Adipocyte (in vitro differentiated cells): ENCODE measurements around the gene RAB17.

Experiments used
- DNase-seq: peaks from one replicate; pipeline ENCODE4 v3.0.0-alpha.2; 2015; ENCODE audit warnings: low read depth
- H3K27me3 ChIP-seq: replicated peaks from 2 replicates; pipeline ENCODE4 v1.7.0; 2013; ENCODE audit warnings: mild to moderate bottlenecking, low read length, moderate library complexity; ENCODE audit not compliant: control insufficient read depth, insufficient read depth
- H3K36me3 ChIP-seq: 2 replicates; pipeline ENCODE4 v1.7.0; 2013; ENCODE audit warnings: low read length, mild to moderate bottlenecking, moderate library complexity; ENCODE audit not compliant: control insufficient read depth, insufficient read depth, severe bottlenecking
- H3K4me1 ChIP-seq: 2 replicates; pipeline ENCODE4 v1.7.0; 2013; ENCODE audit warnings: mild to moderate bottlenecking, low read length, moderate library complexity; ENCODE audit not compliant: control insufficient read depth, insufficient read depth
- H3K4me3 ChIP-seq: 2 replicates; pipeline ENCODE4 v1.7.0; 2013; ENCODE audit warnings: mild to moderate bottlenecking, low read length, moderate library complexity
- H3K9ac ChIP-seq: 2 replicates; pipeline ENCODE4 v1.7.0; 2013; ENCODE audit warnings: mild to moderate bottlenecking, low read length, moderate library complexity
- H3K9me3 ChIP-seq: 2 replicates; pipeline ENCODE4 v1.7.0; 2013; ENCODE audit warnings: mild to moderate bottlenecking, low read length, moderate library complexity; ENCODE audit not compliant: control insufficient read depth

The RAB17 gene

GRCh38 chr2:237590272-237591140 is at the start of gene RAB17:
TSS of gene RAB17 (minus strand) at chr2:237590734. CDS start at chr2:237586154, 4,580 bp downstream.
- Histone ChIP-seq H3K9ac (no peak within 1 kb of the TSS), H3K4me3 (no peak within 1 kb of the TSS), H3K27me3 (no peaks in the 10 kb centered on the region), H3K36me3 (no peaks in the 10 kb centered on the region), H3K9me3 (no peaks in the 10 kb centered on the region), H3K4me1 (no peaks in the 10 kb centered on the region)
- DNase-seq: peak; percentile 47

- Histone ChIP-seq H3K9ac (no peak overlapping the region), H3K36me3 (peaks cover 9% of the 10 kb centered on the region), H3K27me3 (no peaks in the 10 kb centered on the region), H3K4me3 (no peak overlapping the region), H3K9me3 (peaks cover 3% of the 10 kb centered on the region), H3K4me1 (peaks cover 3% of the 10 kb centered on the region)
- no peak for DNase-seq
These were observed 49.3 kb upstream of the RAB17 start for GRCh38 chr2:237639836-237640220.

GRCh38 chr2:237639052-237639835 is 48.7 kb upstream of the RAB17 start:
- H3K9ac ChIP-seq: no peak overlapping the region
- no peak overlapping the region for H3K4me3 ChIP-seq
- no peak for DNase-seq
- no peaks in the 10 kb centered on the region for H3K27me3 ChIP-seq
- H3K4me1 ChIP-seq: peaks cover 3% of the 10 kb centered on the region
- H3K9me3 ChIP-seq: peaks cover 9% of the 10 kb centered on the region
- H3K36me3 ChIP-seq: peaks cover 7% of the 10 kb centered on the region

GRCh38 chr2:237638176-237638575 is 47.6 kb upstream of the RAB17 start:
- Histone ChIP-seq H3K9me3 (peaks cover 9% of the 10 kb centered on the region), H3K36me3 (peaks cover 9% of the 10 kb centered on the region), H3K27me3 (no peaks in the 10 kb centered on the region), H3K4me1 (peaks cover 3% of the 10 kb centered on the region), H3K9ac (no peak overlapping the region), H3K4me3 (no peak overlapping the region)
- no peak for DNase-seq

GRCh38 chr2:237637429-237638135 is 47.0 kb upstream of the RAB17 start:
- no peak for DNase-seq
- H3K9me3 ChIP-seq: peaks cover 9% of the 10 kb centered on the region
- no peak overlapping the region for H3K4me3 ChIP-seq
- peaks cover 9% of the 10 kb centered on the region for H3K36me3 ChIP-seq
- no peak overlapping the region for H3K9ac ChIP-seq
- no peaks in the 10 kb centered on the region for H3K27me3 ChIP-seq
- peaks cover 3% of the 10 kb centered on the region for H3K4me1 ChIP-seq

GRCh38 chr2:237636578-237636977 is 46.0 kb upstream of the RAB17 start:
- Histone ChIP-seq H3K9me3 (peaks cover 9% of the 10 kb centered on the region), H3K4me3 (no peak overlapping the region)

GRCh38 chr2:237633061-237633561 is 42.6 kb upstream of the RAB17 start:
- no peak for DNase-seq
- H3K4me1 ChIP-seq: peaks cover 10% of the 10 kb centered on the region
- peaks cover 9% of the 10 kb centered on the region for H3K9me3 ChIP-seq
- H3K4me3 ChIP-seq: no peak overlapping the region
- H3K27me3 ChIP-seq: no peaks in the 10 kb centered on the region
- peaks cover 14% of the 10 kb centered on the region for H3K36me3 ChIP-seq
- no peak overlapping the region for H3K9ac ChIP-seq

More at GRCh38 chr2:237636578-237636977, 46.0 kb upstream of the RAB17 start:
- DNase-seq: no peak
- Histone ChIP-seq H3K4me1 (peaks cover 3% of the 10 kb centered on the region), H3K27me3 (no peaks in the 10 kb centered on the region), H3K9ac (no peak overlapping the region), H3K36me3 (peaks cover 16% of the 10 kb centered on the region)

GRCh38 chr2:237631801-237632585 is 41.5 kb upstream of the RAB17 start:
- H3K9me3 ChIP-seq: peaks cover 9% of the 10 kb centered on the region
- DNase-seq: no peak
- H3K27me3 ChIP-seq: no peaks in the 10 kb centered on the region
- peaks cover 12% of the 10 kb centered on the region for H3K4me1 ChIP-seq
- no peak overlapping the region for H3K9ac ChIP-seq
- no peak overlapping the region for H3K4me3 ChIP-seq
- H3K36me3 ChIP-seq: peaks cover 14% of the 10 kb centered on the region

- Histone ChIP-seq H3K27me3 (no peaks in the 10 kb centered on the region), H3K4me3 (no peak overlapping the region), H3K9me3 (peaks cover 9% of the 10 kb centered on the region), H3K9ac (no peak overlapping the region), H3K36me3 (peaks cover 14% of the 10 kb centered on the region), H3K4me1 (peaks cover 12% of the 10 kb centered on the region)
- DNase-seq: no peak
These were observed 40.7 kb upstream of the RAB17 start for GRCh38 chr2:237631007-237631785.
